NCI-H446 treated with DMSO at 0.1 percent for 48 hours (cell line): ENCODE measurements around the gene PRDM11.
A peak's percentile ranks its signal among the peaks of the same experiment; 100 is the strongest.
"Not testable (repeated sequence)": the region's sequence is repeated elsewhere in the genome, so short reads cannot be mapped to it uniquely, and the experiment has no call there.

Experiments
- DNase-seq: peaks from one replicate; lab custom pipeline; 2025; lab: John Stamatoyannopoulos, UW

Gene PRDM11

GRCh38 chr11:45233121-45233803, 86.8 kb downstream of the PRDM11 start:
- DNase-seq, result no peak

GRCh38 chr11:45233804-45234170, 87.3 kb downstream of the PRDM11 start:
- DNase-seq, result no peak

- no peak for DNase-seq
These were observed 88.0 kb downstream of the PRDM11 start for GRCh38 chr11:45234306-45235006.

- DNase-seq, result peak; percentile 74
These were observed 91.4 kb downstream of the PRDM11 start for GRCh38 chr11:45237711-45238315.

GRCh38 chr11:45238724-45239123, 92.3 kb downstream of the PRDM11 start:
- no peak for DNase-seq

- no peak for DNase-seq
These were observed 93.3 kb downstream of the PRDM11 start for GRCh38 chr11:45239733-45240132.

GRCh38 chr11:45243967-45244366, 97.5 kb downstream of the PRDM11 start:
- DNase-seq, result no peak

- DNase-seq, result no peak
These were observed 99.0 kb downstream of the PRDM11 start for GRCh38 chr11:45245218-45246045.

GRCh38 chr11:45246241-45246640, 99.8 kb downstream of the PRDM11 start:
- no peak for DNase-seq

GRCh38 chr11:45247433-45247832, 101.0 kb downstream of the PRDM11 start:
- DNase-seq, result peak; percentile 73

- DNase-seq, result no peak
These were observed 102.1 kb downstream of the PRDM11 start for GRCh38 chr11:45248501-45249011.

- not testable (repeated sequence) for DNase-seq
These were observed 102.9 kb downstream of the PRDM11 start for GRCh38 chr11:45249372-45249771.

- peak; percentile 66 for DNase-seq
These were observed 103.7 kb downstream of the PRDM11 start for GRCh38 chr11:45250035-45250718.

- no peak for DNase-seq
These were observed 105.9 kb downstream of the PRDM11 start for GRCh38 chr11:45252134-45252856.

- DNase-seq, result no peak
These were observed 106.4 kb downstream of the PRDM11 start for GRCh38 chr11:45252877-45253276.

- DNase-seq, result no peak
These were observed 107.2 kb downstream of the PRDM11 start for GRCh38 chr11:45253640-45254039.

- no peak for DNase-seq
These were observed 107.6 kb downstream of the PRDM11 start for GRCh38 chr11:45254070-45254469.

- DNase-seq, result peak; percentile 63
These were observed 112.6 kb downstream of the PRDM11 start for GRCh38 chr11:45258982-45259530.

GRCh38 chr11:45259592-45259991, 113.2 kb downstream of the PRDM11 start:
- DNase-seq, result peak; percentile 78

- no peak for DNase-seq
These were observed 113.6 kb downstream of the PRDM11 start for GRCh38 chr11:45260071-45260470.

- DNase-seq, result peak; percentile 90
These were observed 116.5 kb downstream of the PRDM11 start for GRCh38 chr11:45262900-45263299.
